Smooth muscle cell of the coronary artery (primary cell): ENCODE data around the gene DDX43. TPM values are rescaled to one million over a fixed set of nuclear protein-coding genes. Genes with fewer than 3 reads are reported as not detected.

ENCODE experiments used
- total RNA-seq: library from RNA; depleted of rRNA; stranded (reverse); fragments of >200 nt; gene quantifications from 2 replicates; pipeline ENCODE4 v1.2.3, GENCODE V29; 2014; ENCODE audit warnings: low replicate concordance

The DDX43 gene
- total RNA-seq: 0.15 and 1.2 TPM in 2 replicates

GRCh38 chr6:73394577-73395354 is at the start of gene DDX43:
Gene DDX43, plus strand, starts transcription at chr6:73394828. Its CDS starts 78 bp downstream, at chr6:73394906.

GRCh38 chr6:73353636-73354593 is 40.7 kb upstream of the DDX43 start, which contains the start of gene DPPA5:
Gene DPPA5, minus strand, starts transcription at chr6:73354276. Its CDS starts 51 bp downstream, at chr6:73354225.

GRCh38 chr6:73362358-73362757 is 32.3 kb upstream of the DDX43 start, which contains the start of gene KHDC3L:
Gene KHDC3L, plus strand, starts transcription at chr6:73362658. Its CDS starts 72 bp downstream, at chr6:73362730.

GRCh38 chr6:73369563-73369962 is 25.1 kb upstream of the DDX43 start, which contains the start of gene OOEP:
Gene OOEP, minus strand, starts transcription at chr6:73369897. Its CDS starts 105 bp downstream, at chr6:73369792.

GRCh38 chr6:73452107-73452461 is 57.5 kb downstream of the DDX43 start, which contains the start of gene CGAS:
Gene CGAS, minus strand, starts transcription at chr6:73452297. Its CDS starts 116 bp downstream, at chr6:73452181.

GRCh38 chr6:73461537-73462350 is 67.1 kb downstream of the DDX43 start, which contains the start of gene MTO1:
Gene MTO1, plus strand, starts transcription at chr6:73461737. Its CDS starts 118 bp downstream, at chr6:73461855.

Other genes starting within 250 kb of the DDX43 start
- gene KHDC1L, start 169.3 kb upstream of the DDX43 start, total RNA-seq: not detected in 2 replicates
- gene KHDC1, start 131.6 kb upstream of the DDX43 start, total RNA-seq: 3.2 and 5.4 TPM in 2 replicates
- not detected in 2 replicates for gene DPPA5, start 40.6 kb upstream of the DDX43 start, total RNA-seq
- not detected in 2 replicates for gene KHDC3L, start 32.2 kb upstream of the DDX43 start, total RNA-seq
- not detected in 2 replicates for gene OOEP, start 24.9 kb upstream of the DDX43 start, total RNA-seq
- gene CGAS, start 57.5 kb downstream of the DDX43 start, total RNA-seq: 1.1 and 3.7 TPM in 2 replicates
- gene MTO1, start 66.9 kb downstream of the DDX43 start, total RNA-seq: 21.3 and 32.1 TPM in 2 replicates
- gene EEF1A1, start 126.2 kb downstream of the DDX43 start, total RNA-seq: 25,077 and 51,594 TPM in 2 replicates